ELF-1 (cell line): Measurements from ENCODE around the gene MYO5C.
A peak's percentile ranks its signal among the peaks of the same experiment; 100 is the strongest.

Experiments
- DNase-seq: peaks from one replicate; pipeline ENCODE4 v3.0.0-alpha.2; 2016; ENCODE audit warnings: low read depth, low spot score

Gene MYO5C, protein sequence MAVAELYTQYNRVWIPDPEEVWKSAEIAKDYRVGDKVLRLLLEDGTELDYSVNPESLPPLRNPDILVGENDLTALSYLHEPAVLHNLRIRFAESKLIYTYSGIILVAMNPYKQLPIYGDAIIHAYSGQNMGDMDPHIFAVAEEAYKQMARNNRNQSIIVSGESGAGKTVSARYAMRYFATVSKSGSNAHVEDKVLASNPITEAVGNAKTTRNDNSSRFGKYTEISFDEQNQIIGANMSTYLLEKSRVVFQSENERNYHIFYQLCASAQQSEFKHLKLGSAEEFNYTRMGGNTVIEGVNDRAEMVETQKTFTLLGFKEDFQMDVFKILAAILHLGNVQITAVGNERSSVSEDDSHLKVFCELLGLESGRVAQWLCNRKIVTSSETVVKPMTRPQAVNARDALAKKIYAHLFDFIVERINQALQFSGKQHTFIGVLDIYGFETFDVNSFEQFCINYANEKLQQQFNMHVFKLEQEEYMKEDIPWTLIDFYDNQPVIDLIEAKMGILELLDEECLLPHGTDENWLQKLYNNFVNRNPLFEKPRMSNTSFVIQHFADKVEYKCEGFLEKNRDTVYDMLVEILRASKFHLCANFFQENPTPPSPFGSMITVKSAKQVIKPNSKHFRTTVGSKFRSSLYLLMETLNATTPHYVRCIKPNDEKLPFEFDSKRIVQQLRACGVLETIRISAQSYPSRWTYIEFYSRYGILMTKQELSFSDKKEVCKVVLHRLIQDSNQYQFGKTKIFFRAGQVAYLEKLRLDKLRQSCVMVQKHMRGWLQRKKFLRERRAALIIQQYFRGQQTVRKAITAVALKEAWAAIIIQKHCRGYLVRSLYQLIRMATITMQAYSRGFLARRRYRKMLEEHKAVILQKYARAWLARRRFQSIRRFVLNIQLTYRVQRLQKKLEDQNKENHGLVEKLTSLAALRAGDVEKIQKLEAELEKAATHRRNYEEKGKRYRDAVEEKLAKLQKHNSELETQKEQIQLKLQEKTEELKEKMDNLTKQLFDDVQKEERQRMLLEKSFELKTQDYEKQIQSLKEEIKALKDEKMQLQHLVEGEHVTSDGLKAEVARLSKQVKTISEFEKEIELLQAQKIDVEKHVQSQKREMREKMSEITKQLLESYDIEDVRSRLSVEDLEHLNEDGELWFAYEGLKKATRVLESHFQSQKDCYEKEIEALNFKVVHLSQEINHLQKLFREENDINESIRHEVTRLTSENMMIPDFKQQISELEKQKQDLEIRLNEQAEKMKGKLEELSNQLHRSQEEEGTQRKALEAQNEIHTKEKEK (N-terminal part only)

GRCh38 chr15:52295421-52296001, at the start of gene MYO5C:
Gene MYO5C, minus strand, starts transcription at chr15:52295804. Its CDS starts 168 bp downstream, at chr15:52295636.
- peak; percentile 80 for DNase-seq

DNA sequence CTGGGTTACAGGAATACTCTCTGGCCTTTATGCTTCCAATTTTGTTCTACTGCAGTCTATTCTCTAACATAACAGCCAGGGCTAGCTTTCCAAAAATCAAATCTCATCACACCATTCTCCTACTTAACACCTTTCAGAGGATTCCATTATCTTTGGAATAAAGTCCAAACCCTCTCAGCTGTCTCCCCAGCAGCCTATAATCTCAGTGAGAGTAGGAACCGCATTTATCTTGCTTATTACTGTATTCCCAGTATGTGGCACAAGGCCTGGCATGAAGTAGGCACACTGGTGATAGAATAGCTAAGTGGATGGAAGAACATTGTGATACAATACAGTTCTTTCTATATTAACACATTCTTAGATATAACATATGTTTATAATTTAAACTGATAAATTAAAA, 49.0 kb upstream of the MYO5C start:
- DNase-seq: no peak

DNA sequence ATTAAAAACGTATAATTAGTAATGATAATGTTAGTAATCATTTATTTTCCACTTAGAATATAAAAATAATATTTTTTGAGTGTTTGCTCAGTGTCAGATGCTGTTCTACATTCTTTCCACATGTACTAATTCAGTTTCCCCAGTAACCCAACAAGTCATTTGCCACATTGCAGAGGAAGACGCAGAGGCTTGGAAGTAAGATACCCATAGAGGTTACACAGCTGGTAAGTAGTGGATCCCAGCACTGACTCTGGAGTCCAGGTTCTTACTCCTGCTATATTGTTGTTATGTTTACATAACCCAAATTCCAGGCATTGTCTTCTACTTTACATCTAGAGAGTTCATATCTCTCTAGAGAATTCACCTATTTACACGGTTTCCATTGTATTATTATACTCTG, 48.2 kb upstream of the MYO5C start:
- no peak for DNase-seq

GRCh38 chr15:52340093-52340492, 44.5 kb upstream of the MYO5C start:
- peak; percentile 23 for DNase-seq

GRCh38 chr15:52338891-52339290, 43.3 kb upstream of the MYO5C start:
- no peak for DNase-seq

- no peak for DNase-seq
Observed at GRCh38 chr15:52338058-52338457, 42.5 kb upstream of the MYO5C start.

GRCh38 chr15:52337198-52337853, 41.7 kb upstream of the MYO5C start:
- DNase-seq: no peak

- DNase-seq: no peak
Observed at GRCh38 chr15:52336529-52336928, 40.9 kb upstream of the MYO5C start.

DNA sequence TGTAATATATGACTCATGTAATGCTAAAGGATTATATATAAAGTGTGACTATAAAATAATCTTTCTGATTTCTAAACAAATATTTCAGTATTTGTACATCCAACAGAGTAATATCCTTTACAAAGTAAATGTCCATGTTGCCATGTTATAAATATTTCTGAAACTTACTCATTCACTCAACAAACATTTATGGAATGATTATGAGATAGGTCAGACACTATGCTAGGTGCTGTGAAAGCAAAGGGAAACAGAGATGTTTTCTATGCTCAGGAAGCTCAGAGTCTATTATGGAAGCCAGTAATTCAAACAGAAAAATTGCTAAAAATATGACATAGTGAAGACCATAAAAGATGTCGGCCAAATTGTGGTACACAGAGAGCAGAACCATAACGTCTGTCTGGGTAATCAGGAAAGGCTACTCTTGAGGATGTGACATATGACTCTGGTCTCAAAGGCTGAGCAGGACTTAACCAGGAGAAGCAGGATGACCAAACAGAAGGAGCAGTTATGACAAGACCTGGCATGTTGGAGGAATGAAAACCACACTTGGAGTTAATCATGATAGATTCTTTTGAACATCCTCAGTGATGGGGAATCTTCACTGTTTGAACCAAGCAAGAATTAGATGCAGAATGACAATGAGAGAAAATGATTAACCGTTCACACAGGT, 39.0 kb upstream of the MYO5C start:
- no peak for DNase-seq

GRCh38 chr15:52331490-52332240, 36.1 kb upstream of the MYO5C start:
- no peak for DNase-seq

DNA sequence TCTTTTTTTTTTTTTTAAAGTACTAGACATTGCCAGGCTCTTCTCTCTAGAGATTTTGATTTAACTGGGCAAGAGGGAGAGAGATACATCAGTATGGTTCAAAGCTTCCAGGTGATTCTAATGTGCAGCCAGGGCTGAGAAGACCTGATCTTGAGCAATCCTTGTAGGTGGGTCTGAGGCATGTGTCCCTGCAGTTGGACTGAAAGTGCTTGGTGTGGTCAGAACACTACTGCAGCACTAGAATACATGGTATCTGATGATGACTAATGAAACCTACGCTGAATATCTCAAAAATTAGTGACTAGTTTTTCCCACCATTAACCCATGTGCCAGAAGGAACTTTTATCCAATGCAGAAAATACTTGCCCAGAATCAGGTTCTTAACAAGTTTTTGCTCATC, 34.4 kb upstream of the MYO5C start:
- DNase-seq: no peak

DNA sequence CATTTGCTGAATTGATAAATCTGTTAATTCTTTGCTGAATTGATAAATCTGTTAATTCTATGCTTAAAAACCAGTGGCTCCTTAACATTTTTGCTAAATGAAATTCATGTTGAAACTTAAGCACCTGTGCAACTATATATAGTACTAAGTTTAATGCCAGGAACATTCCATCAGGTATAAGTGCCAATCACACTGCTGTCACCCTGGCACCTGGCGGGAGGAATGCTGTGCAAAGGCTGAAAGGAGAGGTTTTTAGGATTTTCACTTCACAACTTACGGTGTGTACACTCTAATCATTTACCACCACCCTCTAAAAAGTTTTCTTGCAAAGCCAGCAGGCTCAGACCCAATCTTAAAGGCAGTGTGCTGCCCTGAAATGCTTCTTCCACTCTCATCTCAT, 33.5 kb upstream of the MYO5C start:
- DNase-seq: no peak

GRCh38 chr15:52328680-52329079, 33.1 kb upstream of the MYO5C start:
- DNase-seq: no peak

DNA sequence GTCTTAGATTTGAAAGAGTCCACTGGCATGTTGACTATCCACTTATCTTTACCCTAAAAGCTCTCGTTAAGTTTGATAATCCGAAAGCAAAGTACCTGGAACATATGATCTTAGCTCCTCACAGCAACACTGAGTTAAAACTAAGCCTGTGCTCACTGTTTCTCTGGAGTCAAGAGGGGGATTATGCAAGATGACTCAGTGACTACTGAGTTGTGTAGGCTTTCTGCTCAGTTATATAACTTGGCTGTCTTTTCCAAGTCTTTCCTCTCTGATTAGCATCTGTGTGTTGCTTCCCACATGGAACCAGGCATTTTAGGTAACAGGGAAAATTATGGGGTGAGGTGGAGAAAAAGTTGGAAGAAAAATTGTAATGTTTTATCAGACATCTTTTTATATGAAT, 31.2 kb upstream of the MYO5C start:
- DNase-seq: no peak

- DNase-seq: no peak
Observed at GRCh38 chr15:52324109-52324508, 28.5 kb upstream of the MYO5C start.

DNA sequence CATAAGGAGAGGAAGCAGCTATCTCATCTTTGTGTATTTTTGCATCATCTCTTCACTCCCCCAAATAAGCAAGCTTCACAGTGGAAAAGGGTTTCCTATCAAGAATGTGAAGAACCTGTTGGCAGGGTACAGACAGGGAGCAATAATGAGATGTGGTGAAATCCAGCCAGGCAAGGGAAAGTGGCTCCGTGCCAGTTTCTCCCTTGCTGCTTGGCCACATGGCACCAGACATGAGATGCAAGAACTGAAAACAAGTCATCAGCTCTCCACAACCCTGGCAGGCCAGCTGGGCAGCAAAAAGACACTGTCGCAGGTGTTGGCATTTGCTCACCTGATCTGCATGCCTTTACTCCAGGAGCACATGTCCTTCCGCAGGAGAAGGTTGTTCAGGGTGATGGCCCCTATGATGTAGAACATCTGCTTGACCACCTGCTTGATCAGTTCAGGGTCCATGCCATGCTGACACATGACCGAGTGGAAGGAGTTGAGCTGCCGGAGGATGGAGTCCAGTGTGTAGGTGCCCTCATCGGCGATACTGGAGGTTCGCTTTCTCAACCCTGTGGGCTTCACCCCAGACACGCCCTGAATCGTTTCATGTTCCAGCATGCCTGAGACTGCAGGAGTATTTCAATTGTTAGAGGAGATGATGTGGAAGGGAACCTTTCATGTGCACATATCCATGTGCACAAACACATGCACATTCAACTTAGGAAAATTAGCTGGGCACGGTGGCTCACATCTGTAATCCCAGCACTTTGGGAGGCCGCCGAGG, 23.3 kb upstream of the MYO5C start:
- DNase-seq: no peak

GRCh38 chr15:52317688-52318087, 22.1 kb upstream of the MYO5C start:
- no peak for DNase-seq

DNA sequence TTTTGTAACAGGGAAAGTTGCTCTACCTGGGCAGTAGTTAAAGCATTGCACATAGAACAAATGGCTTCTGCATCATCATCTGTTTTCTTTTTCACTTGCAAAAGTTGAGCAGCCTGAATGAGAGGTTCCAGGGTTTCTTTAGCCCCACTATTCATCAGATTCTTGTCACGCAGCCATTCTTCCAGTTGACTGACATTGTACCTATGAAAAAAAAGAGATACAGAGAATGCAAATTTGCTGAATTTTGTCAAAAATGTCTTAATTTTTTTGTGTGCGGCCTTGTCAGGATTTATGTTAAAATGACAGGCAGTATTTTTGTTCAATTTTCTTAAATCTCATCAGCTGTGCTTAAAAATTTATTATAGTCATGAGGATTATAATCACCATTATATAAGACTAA, 21.4 kb upstream of the MYO5C start:
- no peak for DNase-seq

DNA sequence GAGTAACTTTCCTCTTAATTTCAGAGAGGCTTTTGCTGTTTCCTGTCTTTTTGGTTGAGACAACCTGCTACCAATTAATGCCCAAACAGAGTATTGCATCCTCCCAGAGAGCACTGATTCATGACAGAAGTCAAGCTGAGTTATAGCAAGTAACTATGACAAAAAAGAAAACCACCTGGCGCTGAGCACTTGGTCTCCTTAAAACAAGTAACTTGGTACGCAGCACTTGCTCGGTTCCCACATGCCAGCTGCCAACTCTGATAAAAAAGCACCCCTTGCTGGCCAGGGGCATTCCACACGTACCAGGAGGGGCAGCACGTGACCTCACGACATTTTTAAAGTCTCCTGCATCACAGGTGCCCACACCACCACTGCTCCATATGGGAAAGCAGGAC, 13.5 kb upstream of the MYO5C start:
- DNase-seq: no peak
